Keratinocyte (primary cell): ENCODE results near the gene DUT.

ENCODE experiments used
- EZH2 ChIP-seq: IDR thresholded peaks from one replicate; pipeline ENCODE4 v1.6.1; 2012; ENCODE audit warnings: inconsistent platforms, mild to moderate bottlenecking, low read length, moderate library complexity
- TF ChIP-seq, protein P1 (sequence below), 3 experiments: IDR thresholded peaks in 1 of 3; conservative IDR thresholded peaks in 1 of 3; optimal IDR thresholded peaks in 1 of 3; 2 replicates in 2 of 3; 3 replicates in 1 of 3; pipeline versions ENCODE3 to v1.5.1; 2011; ENCODE audit warnings: low read length in 3 of 3, mild to moderate bottlenecking in 3 of 3, moderate library complexity in 2 of 3, control low read depth in 1 of 3, inconsistent platforms in 1 of 3; ENCODE audit not compliant: insufficient read depth in 2 of 3; ENCODE audit errors: extremely low read depth in 1 of 3

DNA sequence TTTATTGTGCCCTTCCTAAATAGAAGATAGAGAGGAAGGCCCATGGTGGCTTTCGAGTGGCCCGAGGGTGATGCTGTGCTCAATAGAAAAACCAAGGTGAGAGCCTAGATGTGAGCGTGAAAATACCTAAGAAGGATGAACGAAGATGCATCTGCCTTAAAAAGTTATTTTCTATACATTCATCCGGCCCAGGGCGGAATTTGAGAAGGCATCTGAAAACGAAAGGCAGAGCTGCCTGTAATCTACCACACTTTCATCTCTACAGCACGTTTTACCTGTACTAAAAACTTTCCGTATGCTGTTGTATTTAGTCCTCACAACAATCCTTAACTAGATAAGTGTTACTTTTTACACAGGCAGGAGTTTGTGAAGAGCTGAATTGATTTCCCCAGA is 1.4 kb downstream of the DUT start:
- TF ChIP-seq, protein P1, sequence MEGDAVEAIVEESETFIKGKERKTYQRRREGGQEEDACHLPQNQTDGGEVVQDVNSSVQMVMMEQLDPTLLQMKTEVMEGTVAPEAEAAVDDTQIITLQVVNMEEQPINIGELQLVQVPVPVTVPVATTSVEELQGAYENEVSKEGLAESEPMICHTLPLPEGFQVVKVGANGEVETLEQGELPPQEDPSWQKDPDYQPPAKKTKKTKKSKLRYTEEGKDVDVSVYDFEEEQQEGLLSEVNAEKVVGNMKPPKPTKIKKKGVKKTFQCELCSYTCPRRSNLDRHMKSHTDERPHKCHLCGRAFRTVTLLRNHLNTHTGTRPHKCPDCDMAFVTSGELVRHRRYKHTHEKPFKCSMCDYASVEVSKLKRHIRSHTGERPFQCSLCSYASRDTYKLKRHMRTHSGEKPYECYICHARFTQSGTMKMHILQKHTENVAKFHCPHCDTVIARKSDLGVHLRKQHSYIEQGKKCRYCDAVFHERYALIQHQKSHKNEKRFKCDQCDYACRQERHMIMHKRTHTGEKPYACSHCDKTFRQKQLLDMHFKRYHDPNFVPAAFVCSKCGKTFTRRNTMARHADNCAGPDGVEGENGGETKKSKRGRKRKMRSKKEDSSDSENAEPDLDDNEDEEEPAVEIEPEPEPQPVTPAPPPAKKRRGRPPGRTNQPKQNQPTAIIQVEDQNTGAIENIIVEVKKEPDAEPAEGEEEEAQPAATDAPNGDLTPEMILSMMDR (optimal IDR thresholded peaks at IDR 0.05 in 1 of 3, IDR thresholded peaks at IDR 0.05 in 1 of 3, conservative IDR thresholded peaks at IDR 0.05 in 1 of 3; ENCODE audit: extremely low read depth in 1 of 3, insufficient read depth in 2 of 3, low read length in 3 of 3), result no peak
- TF ChIP-seq EZH2, result no peak
